Right lobe of liver (tissue), 4 donors: ENCODE results near the gene ADM.

ENCODE experiments used
- POLR2A ChIP-seq: fragments of 450-650 bp; IDR thresholded peaks from one replicate; pipeline ENCODE4 v1.6.1; 2017; ENCODE audit warnings: antibody characterized with exemption, mild to moderate bottlenecking
- TF ChIP-seq, protein P1 (sequence below), 4 donors: fragments of 200-600 bp in 3 of 4; fragments of 450-650 bp in 1 of 4; IDR thresholded peaks; one replicate each; pipeline versions ENCODE4 v1.5.1 to v1.8.0; 2016 to 2022; ENCODE audit warnings: antibody characterized with exemption in 4 of 4, mild to moderate bottlenecking in 2 of 4
- donor health status: DM: no; HTN: no; CAD: no.
- donor health status: DM: no; HTN: no; CAD: no.
- donor health status: DM: no; HTN: yes; CAD: no.

DNA sequence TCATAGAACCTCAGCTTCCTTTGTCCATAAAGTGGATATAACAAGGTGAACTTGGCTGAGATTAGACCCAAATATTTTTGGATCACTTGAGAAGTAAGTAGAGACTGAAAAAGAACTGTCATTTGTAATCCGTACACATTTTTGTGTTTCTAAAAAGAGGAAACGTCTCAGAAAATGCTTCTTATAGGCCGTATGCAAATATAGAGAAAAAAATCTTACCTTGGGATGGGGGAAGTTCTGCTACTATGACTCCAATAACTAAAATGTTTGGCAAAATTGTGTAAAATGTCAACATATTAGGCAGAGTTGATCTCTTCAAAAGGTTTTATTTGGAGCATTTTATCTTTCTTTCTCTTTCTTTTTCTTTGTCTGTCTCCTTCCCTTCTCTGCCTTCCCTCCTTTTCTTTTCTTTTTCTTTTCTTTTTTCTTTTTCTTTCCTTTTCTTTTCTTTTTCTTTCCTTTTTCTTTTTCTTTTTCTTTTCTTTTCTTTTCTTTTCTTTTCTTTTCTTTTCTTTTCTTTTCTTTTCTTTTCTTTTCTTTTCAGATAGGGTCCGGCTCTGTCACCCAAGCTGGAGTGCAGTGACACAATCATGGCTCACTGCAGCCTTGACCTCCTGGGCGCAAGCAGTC lies 48.2 kb downstream of the ADM start:
- TF ChIP-seq, protein P1, sequence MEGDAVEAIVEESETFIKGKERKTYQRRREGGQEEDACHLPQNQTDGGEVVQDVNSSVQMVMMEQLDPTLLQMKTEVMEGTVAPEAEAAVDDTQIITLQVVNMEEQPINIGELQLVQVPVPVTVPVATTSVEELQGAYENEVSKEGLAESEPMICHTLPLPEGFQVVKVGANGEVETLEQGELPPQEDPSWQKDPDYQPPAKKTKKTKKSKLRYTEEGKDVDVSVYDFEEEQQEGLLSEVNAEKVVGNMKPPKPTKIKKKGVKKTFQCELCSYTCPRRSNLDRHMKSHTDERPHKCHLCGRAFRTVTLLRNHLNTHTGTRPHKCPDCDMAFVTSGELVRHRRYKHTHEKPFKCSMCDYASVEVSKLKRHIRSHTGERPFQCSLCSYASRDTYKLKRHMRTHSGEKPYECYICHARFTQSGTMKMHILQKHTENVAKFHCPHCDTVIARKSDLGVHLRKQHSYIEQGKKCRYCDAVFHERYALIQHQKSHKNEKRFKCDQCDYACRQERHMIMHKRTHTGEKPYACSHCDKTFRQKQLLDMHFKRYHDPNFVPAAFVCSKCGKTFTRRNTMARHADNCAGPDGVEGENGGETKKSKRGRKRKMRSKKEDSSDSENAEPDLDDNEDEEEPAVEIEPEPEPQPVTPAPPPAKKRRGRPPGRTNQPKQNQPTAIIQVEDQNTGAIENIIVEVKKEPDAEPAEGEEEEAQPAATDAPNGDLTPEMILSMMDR (IDR thresholded peaks at IDR 0.05) = no peak
- TF ChIP-seq POLR2A = no peak
